A549 (cell line): ENCODE results near the gene UNC5C.
A peak's percentile ranks its signal among the peaks of the same experiment; 100 is the strongest.

ENCODE experiments used
- TF ChIP-seq, protein P1 (sequence below): fragments of >200 bp; sonication (Bioruptor Twin); formaldehyde crosslinking; IDR thresholded peaks from 3 replicates; pipeline ENCODE4 v1.5.1; 2016
- TF ChIP-seq, protein P2 (sequence below): IDR thresholded peaks from 2 replicates; pipeline ENCODE4 v1.6.1; 2012

DNA sequence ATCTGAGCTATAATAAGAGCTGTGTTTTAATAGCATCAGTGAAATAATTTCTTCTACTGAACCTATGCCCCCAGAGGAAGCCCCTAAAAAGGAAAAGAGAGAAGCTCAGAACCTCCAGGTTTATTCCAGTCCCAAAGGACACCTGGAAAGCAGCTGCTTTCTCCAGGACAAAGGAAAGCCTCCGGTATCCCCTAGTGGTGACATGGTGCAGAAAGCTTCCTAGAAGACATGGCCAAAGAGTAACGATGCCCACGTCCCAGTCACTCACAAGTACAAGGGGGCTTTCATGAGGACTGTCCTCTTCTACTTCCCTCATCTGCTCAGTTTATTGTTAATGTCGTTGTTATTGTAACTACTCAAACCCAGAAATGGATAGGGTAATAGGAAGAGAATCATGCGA is 343.9 kb downstream of the UNC5C start:
- TF ChIP-seq, protein P1, sequence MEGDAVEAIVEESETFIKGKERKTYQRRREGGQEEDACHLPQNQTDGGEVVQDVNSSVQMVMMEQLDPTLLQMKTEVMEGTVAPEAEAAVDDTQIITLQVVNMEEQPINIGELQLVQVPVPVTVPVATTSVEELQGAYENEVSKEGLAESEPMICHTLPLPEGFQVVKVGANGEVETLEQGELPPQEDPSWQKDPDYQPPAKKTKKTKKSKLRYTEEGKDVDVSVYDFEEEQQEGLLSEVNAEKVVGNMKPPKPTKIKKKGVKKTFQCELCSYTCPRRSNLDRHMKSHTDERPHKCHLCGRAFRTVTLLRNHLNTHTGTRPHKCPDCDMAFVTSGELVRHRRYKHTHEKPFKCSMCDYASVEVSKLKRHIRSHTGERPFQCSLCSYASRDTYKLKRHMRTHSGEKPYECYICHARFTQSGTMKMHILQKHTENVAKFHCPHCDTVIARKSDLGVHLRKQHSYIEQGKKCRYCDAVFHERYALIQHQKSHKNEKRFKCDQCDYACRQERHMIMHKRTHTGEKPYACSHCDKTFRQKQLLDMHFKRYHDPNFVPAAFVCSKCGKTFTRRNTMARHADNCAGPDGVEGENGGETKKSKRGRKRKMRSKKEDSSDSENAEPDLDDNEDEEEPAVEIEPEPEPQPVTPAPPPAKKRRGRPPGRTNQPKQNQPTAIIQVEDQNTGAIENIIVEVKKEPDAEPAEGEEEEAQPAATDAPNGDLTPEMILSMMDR = peak; percentile 32; the same call in 2 of the 3 replicates
- TF ChIP-seq, protein P2, sequence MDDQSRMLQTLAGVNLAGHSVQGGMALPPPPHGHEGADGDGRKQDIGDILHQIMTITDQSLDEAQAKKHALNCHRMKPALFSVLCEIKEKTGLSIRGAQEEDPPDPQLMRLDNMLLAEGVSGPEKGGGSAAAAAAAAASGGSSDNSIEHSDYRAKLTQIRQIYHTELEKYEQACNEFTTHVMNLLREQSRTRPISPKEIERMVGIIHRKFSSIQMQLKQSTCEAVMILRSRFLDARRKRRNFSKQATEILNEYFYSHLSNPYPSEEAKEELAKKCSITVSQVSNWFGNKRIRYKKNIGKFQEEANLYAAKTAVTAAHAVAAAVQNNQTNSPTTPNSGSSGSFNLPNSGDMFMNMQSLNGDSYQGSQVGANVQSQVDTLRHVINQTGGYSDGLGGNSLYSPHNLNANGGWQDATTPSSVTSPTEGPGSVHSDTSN = no peak
